ENCODE data around the gene THAP4.

Gene THAP4

DNA sequence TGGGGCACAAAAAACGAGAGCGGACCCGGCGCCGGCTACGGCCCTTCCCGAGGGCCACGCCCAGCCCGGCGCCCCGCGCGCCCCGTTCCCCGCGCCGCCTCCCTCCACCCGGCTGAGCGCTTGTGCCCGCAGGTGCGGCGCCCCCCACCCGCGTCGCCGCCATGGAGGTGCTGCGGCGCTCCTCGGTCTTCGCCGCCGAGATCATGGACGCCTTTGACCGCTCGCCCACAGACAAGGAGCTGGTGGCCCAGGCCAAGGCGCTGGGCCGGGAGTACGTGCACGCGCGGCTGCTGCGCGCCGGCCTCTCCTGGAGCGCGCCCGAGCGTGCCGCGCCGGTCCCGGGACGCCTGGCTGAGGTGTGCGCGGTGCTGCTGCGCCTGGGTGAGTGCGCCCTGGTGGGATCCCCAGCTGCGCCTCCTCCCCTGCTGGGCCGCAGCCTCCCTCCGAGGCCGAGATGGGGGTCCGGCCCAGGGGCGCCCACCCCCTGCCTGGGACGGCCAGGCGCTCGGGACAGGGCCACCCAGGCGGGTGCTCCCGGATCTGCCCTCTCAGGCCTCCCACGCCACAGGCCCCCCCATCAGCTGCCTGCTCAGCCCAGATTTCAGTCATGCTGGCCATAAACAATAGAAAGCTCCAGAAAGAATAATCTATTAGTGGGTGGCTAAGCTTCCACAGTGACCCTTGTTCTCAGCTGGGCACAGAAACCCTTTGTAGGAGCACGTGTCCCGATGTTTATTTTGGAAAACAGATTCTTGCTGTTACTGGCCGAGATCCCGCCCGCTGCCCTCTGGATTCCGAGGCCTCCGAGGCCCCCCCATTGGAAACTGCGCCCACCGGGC is 77.4 kb downstream of the THAP4 start:
- DNase-seq (ENCODE audit: extremely low read depth, low read depth) = no peak
- TF ChIP-seq, protein P1, sequence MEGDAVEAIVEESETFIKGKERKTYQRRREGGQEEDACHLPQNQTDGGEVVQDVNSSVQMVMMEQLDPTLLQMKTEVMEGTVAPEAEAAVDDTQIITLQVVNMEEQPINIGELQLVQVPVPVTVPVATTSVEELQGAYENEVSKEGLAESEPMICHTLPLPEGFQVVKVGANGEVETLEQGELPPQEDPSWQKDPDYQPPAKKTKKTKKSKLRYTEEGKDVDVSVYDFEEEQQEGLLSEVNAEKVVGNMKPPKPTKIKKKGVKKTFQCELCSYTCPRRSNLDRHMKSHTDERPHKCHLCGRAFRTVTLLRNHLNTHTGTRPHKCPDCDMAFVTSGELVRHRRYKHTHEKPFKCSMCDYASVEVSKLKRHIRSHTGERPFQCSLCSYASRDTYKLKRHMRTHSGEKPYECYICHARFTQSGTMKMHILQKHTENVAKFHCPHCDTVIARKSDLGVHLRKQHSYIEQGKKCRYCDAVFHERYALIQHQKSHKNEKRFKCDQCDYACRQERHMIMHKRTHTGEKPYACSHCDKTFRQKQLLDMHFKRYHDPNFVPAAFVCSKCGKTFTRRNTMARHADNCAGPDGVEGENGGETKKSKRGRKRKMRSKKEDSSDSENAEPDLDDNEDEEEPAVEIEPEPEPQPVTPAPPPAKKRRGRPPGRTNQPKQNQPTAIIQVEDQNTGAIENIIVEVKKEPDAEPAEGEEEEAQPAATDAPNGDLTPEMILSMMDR (IDR thresholded peaks at IDR 0.05; ENCODE audit: low read depth, low read length) = no peak

- no peak for DNase-seq (ENCODE audit: extremely low read depth, low read depth)
Measured at GRCh38 chr2:241558532-241559322, 78.2 kb downstream of the THAP4 start, which contains the start of gene BOK. Gene BOK, plus strand, starts transcription at chr2:241558745. Its CDS starts 739 bp downstream, at chr2:241559484.

DNA sequence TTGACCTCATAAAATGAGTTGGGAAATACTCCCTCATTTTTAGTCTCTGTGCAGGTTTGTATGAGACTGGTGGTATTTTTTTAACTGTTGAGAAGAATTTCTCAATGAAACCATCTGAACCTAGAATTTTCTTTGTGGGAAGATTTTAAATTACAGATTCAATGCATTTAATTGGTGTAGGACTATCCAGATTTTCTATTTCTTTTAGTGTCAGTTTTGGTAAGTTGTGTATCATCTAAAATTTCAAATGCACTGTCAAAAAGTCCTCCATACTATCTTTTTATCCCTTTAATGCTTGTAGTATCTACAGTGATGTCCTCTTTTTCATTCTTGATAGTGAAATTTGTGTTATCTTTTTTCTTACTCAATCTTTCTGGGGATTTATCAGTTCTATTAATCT is 80.2 kb downstream of the THAP4 start:
- TF ChIP-seq, protein P1 (IDR thresholded peaks at IDR 0.05; ENCODE audit: low read depth, low read length) = no peak

More at GRCh38 chr2:241558532-241559322, 78.2 kb downstream of the THAP4 start, which contains the start of gene BOK:
- TF ChIP-seq, protein P1 (IDR thresholded peaks at IDR 0.05; ENCODE audit: low read depth, low read length) = no peak

GRCh38 chr2:241555711-241556110 is 81.2 kb downstream of the THAP4 start:
- DNase-seq (ENCODE audit: extremely low read depth, low read depth) = no peak
- TF ChIP-seq, protein P1 (IDR thresholded peaks at IDR 0.05; ENCODE audit: low read depth, low read length) = no peak

More for the DNA sequence above, 80.2 kb downstream of the THAP4 start:
- DNase-seq (ENCODE audit: extremely low read depth, low read depth) = no peak

GRCh38 chr2:241554610-241555322 is 82.2 kb downstream of the THAP4 start:
- TF ChIP-seq, protein P1 (IDR thresholded peaks at IDR 0.05; ENCODE audit: low read depth, low read length) = no peak
- no peak for DNase-seq (ENCODE audit: extremely low read depth, low read depth)

DNA sequence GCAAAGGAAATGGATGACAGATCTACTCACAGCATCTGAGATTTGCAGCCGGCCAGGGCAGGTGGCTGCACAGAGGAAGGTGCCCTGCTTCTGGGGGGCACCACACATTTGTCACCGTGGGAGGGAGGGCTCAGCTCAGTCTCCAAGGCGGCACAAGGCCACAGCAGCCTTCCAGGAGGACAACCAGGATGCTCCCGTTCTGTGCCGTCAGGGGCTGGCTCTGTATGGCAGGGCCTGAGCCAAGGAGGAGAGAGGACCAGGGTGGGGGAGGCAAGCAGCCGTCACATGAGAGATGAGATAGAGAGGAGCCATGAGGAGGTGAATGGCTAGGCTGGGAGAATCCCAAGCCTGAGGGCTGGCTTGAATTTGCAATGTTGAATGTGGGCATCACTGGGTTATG is 83.0 kb downstream of the THAP4 start:
- no peak for DNase-seq (ENCODE audit: extremely low read depth, low read depth)
- TF ChIP-seq, protein P1 (IDR thresholded peaks at IDR 0.05; ENCODE audit: low read depth, low read length) = no peak

Data from AG09319 (cell line).